ENCODE measurements around the gene KCTD17. TPM values are rescaled to one million over a fixed set of nuclear protein-coding genes. Genes with fewer than 3 reads are reported as not detected.

Gene KCTD17
- total RNA-seq, 1 donor from 2014 or later, result 17.5 TPM

GRCh38 chr22:37010174-37010573, 41.4 kb upstream of the KCTD17 start:
- peaks cover 19% of the 10 kb centered on the region for H3F3A ChIP-seq (ENCODE audit: low read depth)

GRCh38 chr22:37010976-37011375, 40.6 kb upstream of the KCTD17 start:
- peaks cover 5% of the 10 kb centered on the region for H3K36me3 Mint-ChIP-seq
- Histone ChIP-seq H3K79me2 (ENCODE audit: low read depth) (no peaks in the 10 kb centered on the region), H4K20me1 (ENCODE audit: low read depth) (peaks cover 34% of the 10 kb centered on the region), H3F3A (ENCODE audit: low read depth) (peaks cover 14% of the 10 kb centered on the region), H3K9me3 (ENCODE audit: low read depth) (no peaks in the 10 kb centered on the region), H2AFZ (replicated peaks) (no peak overlapping the region), H3K27me3 (no peaks in the 10 kb centered on the region), H3K36me3 (no peaks in the 10 kb centered on the region), H3K9ac (no peak overlapping the region), H3K4me3 (no peak overlapping the region), H3K4me1 (peaks cover 23% of the 10 kb centered on the region), H3K4me2 (no peak overlapping the region), H3K27ac (no peak overlapping the region)
- H3K4me1 Mint-ChIP-seq, result peaks cover 31% of the 10 kb centered on the region
- peaks cover 6% of the 10 kb centered on the region for H3K9me3 Mint-ChIP-seq
- TF ChIP-seq CTCF (IDR thresholded peaks at IDR 0.05) (no peak), EZH2 (IDR thresholded peaks at IDR 0.05) (no peak), EZH2phosphoT487 (IDR thresholded peaks at IDR 0.05) (no peak)
- peaks cover 7% of the 10 kb centered on the region for H3K27me3 Mint-ChIP-seq (ENCODE audit: insufficient read depth, low read depth)
- H3K4me3 Mint-ChIP-seq, result no peak overlapping the region
- no peak overlapping the region for H3K27ac Mint-ChIP-seq
- no peak for DNase-seq (ENCODE audit: low spot score)

More at GRCh38 chr22:37010174-37010573, 41.4 kb upstream of the KCTD17 start:
- H3K4me3 ChIP-seq, result no peak overlapping the region
- no peaks in the 10 kb centered on the region for H3K79me2 ChIP-seq (ENCODE audit: low read depth)
- Mint-ChIP-seq H3K27ac (no peak overlapping the region), H3K27me3 (ENCODE audit: insufficient read depth, low read depth) (peaks cover 7% of the 10 kb centered on the region), H3K4me3 (no peak overlapping the region), H3K36me3 (peaks cover 4% of the 10 kb centered on the region), H3K4me1 (peaks cover 34% of the 10 kb centered on the region), H3K9me3 (peaks cover 6% of the 10 kb centered on the region)
- H3K4me1 ChIP-seq, result peaks cover 29% of the 10 kb centered on the region
- no peaks in the 10 kb centered on the region for H3K9me3 ChIP-seq (ENCODE audit: low read depth)
- TF ChIP-seq EZH2 (IDR thresholded peaks at IDR 0.05), result no peak
- no peak for TF ChIP-seq CTCF (IDR thresholded peaks at IDR 0.05)
- TF ChIP-seq EZH2phosphoT487 (IDR thresholded peaks at IDR 0.05), result no peak
- no peak overlapping the region for H3K4me2 ChIP-seq
- no peak overlapping the region for H3K9ac ChIP-seq
- no peak for DNase-seq (ENCODE audit: low spot score)
- H3K36me3 ChIP-seq, result no peaks in the 10 kb centered on the region
- no peak overlapping the region for H3K27ac ChIP-seq
- no peaks in the 10 kb centered on the region for H3K27me3 ChIP-seq
- peaks cover 28% of the 10 kb centered on the region for H4K20me1 ChIP-seq (ENCODE audit: low read depth)
- no peak overlapping the region for H2AFZ ChIP-seq (replicated peaks)

- DNase-seq (ENCODE audit: low spot score), result no peak
- Histone ChIP-seq H3K36me3 (no peaks in the 10 kb centered on the region), H3K4me2 (no peak overlapping the region), H3K27ac (no peak overlapping the region), H3K27me3 (no peaks in the 10 kb centered on the region), H3K4me3 (no peak overlapping the region), H4K20me1 (ENCODE audit: low read depth) (peaks cover 39% of the 10 kb centered on the region), H3K4me1 (peaks cover 18% of the 10 kb centered on the region), H3K9ac (no peak overlapping the region), H3K9me3 (ENCODE audit: low read depth) (no peaks in the 10 kb centered on the region), H3K79me2 (ENCODE audit: low read depth) (peaks cover 5% of the 10 kb centered on the region), H3F3A (ENCODE audit: low read depth) (peaks cover 11% of the 10 kb centered on the region), H2AFZ (replicated peaks) (no peak overlapping the region)
- peaks cover 3% of the 10 kb centered on the region for H3K9me3 Mint-ChIP-seq
- no peak overlapping the region for H3K27ac Mint-ChIP-seq
- H3K4me1 Mint-ChIP-seq, result peaks cover 26% of the 10 kb centered on the region
- H3K27me3 Mint-ChIP-seq (ENCODE audit: insufficient read depth, low read depth), result peaks cover 7% of the 10 kb centered on the region
- TF ChIP-seq EZH2phosphoT487 (IDR thresholded peaks at IDR 0.05) (no peak), EZH2 (IDR thresholded peaks at IDR 0.05) (no peak), CTCF (IDR thresholded peaks at IDR 0.05) (no peak)
- no peak overlapping the region for H3K4me3 Mint-ChIP-seq
- peaks cover 5% of the 10 kb centered on the region for H3K36me3 Mint-ChIP-seq
These were observed 40.1 kb upstream of the KCTD17 start for GRCh38 chr22:37011472-37011871.
